HG03565 (cell line): ENCODE results near the gene PRDM2.

Experiments used
- ATAC-seq: cut with Tn5 transposase; IDR thresholded peaks from one replicate; pipeline ENCODE4 v1.9.1; 2021; ENCODE audit warnings: mild to moderate bottlenecking, moderate library complexity; ENCODE audit not compliant: unreplicated experiment

Gene PRDM2

DNA sequence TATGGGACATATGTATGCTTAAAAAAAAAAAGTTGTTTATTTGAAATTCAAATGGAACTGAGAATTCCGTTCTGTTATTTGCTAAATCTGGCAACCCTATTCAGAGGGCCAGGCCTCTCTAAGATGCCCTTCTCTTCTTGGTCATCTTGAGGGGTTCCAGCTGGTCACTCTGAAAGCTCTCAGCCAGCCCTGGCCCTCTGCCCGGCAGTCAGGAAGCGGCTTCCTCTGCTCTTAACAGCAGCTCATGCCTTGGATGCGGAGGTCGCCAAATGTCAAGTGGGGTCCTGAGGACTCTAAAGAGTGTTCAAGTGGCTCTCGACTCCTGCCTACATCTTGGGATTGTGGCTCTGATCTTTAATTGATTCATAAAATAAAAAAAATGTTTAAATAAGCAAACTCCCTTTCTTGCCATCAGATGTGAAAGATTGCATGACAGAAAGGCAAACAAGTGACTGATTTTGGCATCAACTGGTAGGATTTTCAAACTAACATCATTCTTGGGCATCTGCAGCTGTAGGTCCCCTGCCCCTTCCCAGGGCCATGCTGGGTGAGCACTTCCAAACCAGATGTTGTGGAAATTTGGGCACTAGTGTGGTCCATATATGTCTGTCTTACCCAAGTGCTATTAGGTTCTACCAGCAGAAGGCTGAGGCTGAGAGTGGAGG is 130.8 kb downstream of the PRDM2 start:
- ATAC-seq: no peak

DNA sequence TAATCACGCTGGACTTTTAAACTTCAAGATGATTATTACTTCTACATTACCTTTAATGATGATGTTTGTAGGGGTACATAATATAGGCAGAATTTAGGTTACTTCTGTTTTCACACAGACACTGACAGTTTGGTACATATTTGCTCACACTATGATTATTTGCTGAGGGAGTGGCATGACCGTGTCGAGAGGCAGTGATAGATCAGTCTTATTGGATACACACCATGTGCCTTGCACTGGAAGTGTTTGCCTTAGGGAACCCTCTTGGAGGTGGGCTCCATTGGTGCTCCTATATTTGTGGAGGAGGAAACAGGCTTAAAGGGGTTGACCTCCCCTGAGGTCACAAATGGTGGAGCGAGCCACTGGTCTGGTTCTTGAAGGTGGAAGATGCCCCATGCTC is 132.1 kb downstream of the PRDM2 start:
- no peak for ATAC-seq

DNA sequence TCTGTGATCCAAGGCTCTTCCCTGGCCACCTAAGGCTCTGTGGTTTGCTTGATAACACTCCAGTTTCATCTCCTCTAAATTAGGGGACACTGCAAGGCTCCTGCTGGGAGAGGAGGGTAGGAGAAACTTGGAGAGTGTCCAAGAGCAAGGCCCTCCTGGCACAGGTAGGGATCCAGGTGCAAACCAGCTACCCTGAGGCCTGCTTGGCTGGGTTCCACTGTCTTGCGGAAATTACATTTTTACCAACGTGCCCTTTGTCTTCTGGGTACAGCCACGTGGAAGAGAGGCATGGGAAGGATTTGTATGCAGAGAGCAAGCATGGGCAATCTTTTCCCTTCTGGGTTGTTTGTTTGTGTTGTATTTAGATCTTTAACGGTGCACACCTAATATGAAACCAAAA is 132.5 kb downstream of the PRDM2 start:
- no peak for ATAC-seq

DNA sequence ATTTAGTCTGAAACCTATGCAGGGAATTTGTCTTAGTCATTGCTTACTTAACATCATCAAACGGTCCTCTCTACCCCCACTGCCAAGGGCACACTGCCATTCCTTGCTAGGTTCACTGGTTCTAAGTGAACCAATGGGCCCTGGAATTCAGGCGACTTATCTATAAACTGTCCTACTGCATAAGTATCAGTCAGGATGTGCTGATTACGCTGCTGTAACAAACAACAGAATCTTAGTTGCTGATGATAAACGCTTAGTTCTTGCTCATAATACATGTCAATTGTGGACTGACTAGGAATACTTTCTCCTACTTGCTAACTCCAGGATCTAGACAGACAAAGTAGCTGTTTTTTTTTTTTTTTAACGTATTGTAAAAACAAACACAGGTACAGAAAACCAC is 136.1 kb downstream of the PRDM2 start:
- no peak for ATAC-seq

DNA sequence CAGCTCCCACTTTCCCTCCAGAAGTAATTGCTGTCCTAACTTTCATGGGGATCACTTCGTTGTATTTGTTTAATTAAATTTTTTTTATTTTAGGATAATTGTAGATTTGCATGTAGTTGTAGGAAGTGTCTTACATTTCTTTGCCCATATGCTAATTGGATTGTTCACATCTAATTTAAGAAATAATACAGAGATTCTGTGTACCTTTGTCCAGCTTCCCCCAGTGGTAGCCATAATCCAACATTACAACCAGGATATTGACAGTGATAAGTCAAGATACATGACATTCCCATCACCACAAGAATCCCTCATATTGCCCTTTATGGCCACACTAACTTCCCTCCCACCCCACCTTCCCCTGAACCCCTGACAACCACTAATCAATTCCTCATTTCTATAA is 136.6 kb downstream of the PRDM2 start:
- ATAC-seq: no peak

DNA sequence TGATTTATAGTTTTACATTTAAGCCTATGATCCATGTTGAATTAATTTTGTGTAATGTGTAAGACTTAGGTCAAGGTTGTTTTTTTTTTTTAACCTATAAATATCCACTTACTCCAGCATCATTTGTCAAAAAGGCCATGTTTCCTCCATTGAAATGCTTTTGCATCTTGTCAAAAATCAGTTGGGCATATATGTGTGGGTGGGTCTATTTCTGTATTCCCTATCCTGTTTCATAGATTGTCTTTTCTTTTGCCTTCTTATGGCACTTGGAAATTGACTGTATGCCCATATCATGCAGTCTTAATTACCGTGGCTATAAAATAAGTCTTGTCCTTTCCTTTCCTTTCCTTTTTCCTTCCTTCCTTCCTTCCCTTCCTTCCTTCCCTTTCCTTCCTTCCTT is 138.2 kb downstream of the PRDM2 start:
- no peak for ATAC-seq

DNA sequence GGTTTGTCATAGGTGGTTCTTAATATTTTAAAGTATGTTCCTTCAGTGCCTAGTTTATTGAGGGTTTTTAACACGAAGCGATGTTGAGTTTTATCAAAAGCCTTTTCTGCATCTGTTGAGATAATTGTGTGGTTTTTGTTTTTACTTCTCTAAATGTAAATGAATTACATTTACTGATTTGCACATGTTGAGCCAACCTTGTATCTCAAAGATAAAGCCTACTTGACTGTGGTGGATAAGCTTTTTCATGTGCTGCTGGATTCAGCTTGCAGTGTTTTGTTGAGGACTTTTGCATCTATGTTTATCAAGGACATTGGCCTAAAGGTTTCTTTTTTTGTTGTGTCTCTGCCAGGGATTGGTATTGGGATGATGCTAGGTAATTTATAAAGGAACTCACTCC is 142.5 kb downstream of the PRDM2 start:
- no peak for ATAC-seq

DNA sequence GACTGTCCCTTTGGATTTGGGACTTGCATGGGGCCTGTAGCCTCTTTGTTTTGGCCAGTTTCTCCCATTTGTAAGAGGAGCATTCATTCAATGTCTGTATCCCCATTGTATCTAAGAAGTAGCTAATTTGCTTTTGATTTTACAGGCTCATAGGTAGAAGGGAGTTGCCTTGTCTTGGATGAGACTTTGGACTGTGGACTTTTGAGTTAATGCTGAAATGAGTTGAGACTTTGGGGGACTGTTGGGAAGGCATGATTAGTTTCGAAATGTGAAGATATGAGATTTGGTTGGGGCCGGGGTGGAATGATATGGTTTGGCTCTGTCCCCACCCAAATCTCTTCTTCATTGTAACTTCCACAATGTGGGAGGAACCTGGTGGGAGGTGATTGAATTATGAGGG is 151.7 kb downstream of the PRDM2 start:
- ATAC-seq: no peak

DNA sequence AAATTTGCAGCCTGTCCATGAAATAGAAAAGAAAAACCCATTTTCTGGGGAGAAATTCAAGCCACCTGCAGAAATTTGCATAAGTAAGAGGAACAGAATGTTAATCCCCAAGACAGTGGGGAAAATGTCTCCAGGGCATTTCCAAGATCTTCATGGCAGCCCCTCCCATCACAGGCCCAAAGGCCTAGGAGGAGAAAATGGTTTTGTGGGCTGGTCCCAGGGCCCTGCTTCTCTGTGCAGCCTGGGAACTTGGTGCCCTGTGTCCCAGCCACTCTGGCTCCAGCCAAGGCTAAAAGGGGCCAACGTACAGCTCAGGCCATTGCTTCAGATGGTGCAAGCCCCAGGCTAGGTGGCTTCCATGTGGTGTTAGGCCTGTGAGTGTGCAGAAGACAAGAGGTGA is 155.6 kb downstream of the PRDM2 start:
- ATAC-seq: no peak

DNA sequence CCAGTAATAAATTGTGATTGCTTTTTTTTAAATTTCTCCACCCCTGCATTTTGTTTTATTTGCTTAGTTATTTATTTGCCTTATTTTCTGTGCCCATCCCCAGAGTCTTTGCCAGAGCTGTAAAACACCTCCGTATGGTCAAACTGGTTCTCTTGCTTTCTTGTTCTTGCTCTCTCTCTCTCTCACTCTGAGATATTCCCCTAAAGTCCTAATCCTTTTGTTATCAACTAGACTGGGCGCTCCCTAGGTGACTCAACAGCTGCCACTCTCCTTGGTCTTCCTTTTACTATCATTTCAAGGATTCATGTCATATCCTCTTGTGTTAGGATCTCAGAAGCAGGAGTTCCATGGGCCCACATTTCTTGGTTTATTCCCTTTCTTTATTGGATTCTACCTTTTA is 160.0 kb downstream of the PRDM2 start:
- no peak for ATAC-seq

DNA sequence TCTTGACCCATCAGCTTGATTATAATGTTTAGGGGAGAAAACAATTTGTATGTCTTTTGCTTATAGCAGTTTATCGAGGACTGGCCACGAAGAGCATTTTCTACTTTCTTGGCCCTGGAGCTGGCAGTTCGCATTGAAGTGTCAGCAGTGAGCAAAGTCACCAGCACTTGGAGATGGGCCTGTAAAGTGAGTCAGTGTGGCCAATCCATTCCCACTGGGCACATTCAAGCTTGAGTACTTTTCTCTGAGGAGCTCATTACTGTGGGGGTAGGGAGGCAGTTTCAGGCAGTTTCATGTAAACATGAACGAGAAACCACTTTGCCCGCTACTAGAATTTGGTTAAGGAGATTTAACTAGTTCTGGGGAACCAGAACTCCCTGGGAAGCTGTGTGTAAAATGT is 164.8 kb downstream of the PRDM2 start:
- no peak for ATAC-seq

DNA sequence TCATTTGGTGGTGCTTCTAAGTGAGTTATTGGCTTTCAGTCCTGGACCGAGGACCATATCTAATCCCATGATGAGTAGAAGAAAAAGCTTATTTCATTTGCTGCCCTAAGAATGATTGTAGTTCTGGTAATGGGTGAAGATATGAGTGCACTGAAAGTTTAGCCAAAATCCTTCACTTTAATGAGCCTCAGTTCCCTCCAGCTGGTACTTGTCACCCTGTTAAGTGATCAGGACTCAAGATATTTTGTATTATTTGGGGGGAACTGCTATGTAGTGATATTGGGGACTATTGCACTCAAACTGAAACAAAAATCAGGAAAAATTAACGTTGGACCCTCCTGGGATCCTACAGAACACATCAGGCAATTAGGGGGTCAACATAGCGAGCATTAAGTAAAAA is 165.9 kb downstream of the PRDM2 start:
- ATAC-seq: no peak

DNA sequence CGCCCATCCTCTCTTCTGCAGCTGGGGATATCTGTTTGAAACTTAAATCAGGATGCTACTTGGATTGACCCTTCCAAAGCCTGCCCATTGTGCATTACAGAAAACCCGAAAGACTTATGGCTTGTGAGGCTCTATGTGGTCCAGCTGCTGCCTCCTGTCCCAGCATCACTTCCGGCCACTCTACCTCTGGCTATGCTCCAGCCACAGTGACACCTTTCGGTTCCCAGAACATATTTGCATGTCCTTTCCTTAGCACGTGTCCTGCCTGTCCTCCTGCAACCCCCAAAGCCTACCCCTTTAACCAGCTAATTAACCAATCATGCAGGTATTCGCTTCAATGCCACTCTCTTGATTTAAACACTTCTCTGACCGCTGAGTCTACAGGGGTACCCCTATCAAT is 167.6 kb downstream of the PRDM2 start:
- ATAC-seq: no peak

DNA sequence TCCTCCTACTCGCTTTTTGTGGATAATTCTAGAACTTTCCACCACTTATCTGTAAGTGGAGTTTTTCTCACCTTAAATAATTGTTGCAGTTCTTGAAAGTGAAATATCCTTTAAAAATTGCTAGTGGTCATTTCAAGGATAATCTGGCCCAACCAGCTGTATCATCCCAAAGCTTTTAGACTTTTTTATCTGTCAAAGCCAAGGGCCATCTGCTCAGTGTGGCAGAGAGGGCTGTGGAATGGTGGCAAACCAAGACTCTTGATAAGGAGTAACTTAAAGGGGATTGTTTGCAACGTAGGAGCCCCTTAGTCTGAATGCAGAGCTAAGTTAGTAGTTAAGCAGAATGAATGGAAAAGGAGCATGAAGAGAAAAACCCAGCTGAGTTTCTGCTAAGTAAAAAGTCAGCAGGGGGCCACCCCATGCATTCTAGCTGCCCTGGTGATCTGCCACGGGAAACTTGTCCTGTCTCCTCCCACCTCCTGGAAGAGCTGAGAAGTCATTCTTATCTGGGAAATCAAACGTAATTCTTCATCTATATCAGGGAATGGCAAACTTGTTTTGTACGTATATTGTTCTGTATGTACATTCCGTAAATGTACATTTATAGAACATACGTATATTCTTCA is 169.3 kb downstream of the PRDM2 start:
- no peak for ATAC-seq

DNA sequence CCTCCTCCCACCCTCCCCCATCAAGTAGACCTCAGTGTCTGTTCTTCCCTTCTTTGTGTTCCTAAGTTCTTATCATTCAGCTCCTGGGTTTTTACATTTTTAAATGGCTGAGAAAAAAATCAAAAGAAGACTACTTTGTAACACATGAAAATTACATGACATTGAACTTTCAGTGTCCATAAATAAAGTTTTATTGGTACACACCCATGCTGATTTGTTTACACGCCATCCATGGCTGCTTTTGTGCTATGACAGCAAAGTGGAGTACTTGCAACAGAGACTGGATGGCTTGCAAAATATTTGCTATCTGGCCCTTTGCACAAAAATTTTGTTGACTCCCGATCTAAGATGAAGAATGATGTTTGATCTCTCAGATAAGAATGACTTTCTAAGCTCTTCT is 171.4 kb downstream of the PRDM2 start:
- no peak for ATAC-seq

DNA sequence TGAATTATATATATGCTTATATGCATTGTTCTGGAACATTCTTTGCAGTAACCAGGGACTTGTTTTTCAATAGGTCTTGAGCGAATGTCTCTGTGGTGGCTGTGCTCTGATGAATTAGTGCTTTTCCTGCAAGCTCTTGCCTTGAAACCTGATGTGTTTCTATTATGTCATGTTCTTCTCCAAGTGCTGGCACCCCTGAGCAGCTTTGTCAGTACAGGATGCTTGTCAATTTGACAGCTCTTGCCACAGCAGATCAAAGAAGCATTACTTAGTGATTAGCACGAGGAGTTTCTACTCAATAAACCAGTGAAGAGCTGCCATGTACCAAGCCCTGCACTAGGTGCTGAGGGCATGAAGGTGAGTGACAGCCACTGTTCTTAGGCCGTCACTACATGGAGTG is 171.9 kb downstream of the PRDM2 start:
- ATAC-seq: no peak

DNA sequence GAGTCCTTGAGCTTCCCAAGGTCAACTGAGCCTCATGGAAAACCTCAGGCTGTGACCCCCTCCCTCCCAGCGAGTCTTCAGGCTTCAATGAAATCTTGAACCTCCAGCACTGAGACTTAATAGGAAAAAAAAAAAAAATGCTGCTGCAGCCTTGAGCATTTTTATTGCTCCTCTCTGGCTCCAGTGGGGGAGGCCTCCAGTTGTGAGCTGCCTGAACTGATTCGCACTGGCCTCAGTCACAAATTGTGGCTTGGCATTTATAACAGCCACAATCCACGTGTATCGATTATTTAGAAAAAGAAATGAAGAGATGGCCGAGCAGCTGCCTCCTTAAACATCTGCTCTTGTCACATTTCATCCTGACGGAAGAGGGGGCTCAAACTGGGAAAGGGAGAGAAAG is 173.0 kb downstream of the PRDM2 start:
- no peak for ATAC-seq
